ENCODE data around the gene PPP2R2D. TPM values are rescaled to one million over a fixed set of nuclear protein-coding genes. Genes with fewer than 3 reads are reported as not detected.

Gene PPP2R2D
- total RNA-seq, 1 experiment from 2014 or later = 33.2 TPM

GRCh38 chr10:131896403-131896802, 4.4 kb upstream of the PPP2R2D start:
- ATAC-seq (no peak), DNase-seq (ENCODE audit: low spot score) (no peak)
- no peak for TF ChIP-seq ZNF232 (CRISPR knock-in tag; IDR thresholded peaks at IDR 0.05)
- TF ChIP-seq ZNF219 (CRISPR knock-in tag; IDR thresholded peaks at IDR 0.05; ENCODE audit: borderline replicate concordance) = no peak
- no peak for TF ChIP-seq ZNF121 (CRISPR knock-in tag; IDR thresholded peaks at IDR 0.05)
- no peak for TF ChIP-seq FOXP1 (CRISPR knock-in tag; IDR thresholded peaks at IDR 0.05; ENCODE audit: borderline replicate concordance)
- TF ChIP-seq FOXP4 (CRISPR knock-in tag; IDR thresholded peaks at IDR 0.05) = no peak
- no peak for TF ChIP-seq ETV6 (CRISPR knock-in tag; IDR thresholded peaks at IDR 0.05)
- no peak for TF ChIP-seq NR2C2 (CRISPR knock-in tag; IDR thresholded peaks at IDR 0.05)
- no peak for TF ChIP-seq ZNF423 (CRISPR knock-in tag; IDR thresholded peaks at IDR 0.05)
- TF ChIP-seq, protein P1, sequence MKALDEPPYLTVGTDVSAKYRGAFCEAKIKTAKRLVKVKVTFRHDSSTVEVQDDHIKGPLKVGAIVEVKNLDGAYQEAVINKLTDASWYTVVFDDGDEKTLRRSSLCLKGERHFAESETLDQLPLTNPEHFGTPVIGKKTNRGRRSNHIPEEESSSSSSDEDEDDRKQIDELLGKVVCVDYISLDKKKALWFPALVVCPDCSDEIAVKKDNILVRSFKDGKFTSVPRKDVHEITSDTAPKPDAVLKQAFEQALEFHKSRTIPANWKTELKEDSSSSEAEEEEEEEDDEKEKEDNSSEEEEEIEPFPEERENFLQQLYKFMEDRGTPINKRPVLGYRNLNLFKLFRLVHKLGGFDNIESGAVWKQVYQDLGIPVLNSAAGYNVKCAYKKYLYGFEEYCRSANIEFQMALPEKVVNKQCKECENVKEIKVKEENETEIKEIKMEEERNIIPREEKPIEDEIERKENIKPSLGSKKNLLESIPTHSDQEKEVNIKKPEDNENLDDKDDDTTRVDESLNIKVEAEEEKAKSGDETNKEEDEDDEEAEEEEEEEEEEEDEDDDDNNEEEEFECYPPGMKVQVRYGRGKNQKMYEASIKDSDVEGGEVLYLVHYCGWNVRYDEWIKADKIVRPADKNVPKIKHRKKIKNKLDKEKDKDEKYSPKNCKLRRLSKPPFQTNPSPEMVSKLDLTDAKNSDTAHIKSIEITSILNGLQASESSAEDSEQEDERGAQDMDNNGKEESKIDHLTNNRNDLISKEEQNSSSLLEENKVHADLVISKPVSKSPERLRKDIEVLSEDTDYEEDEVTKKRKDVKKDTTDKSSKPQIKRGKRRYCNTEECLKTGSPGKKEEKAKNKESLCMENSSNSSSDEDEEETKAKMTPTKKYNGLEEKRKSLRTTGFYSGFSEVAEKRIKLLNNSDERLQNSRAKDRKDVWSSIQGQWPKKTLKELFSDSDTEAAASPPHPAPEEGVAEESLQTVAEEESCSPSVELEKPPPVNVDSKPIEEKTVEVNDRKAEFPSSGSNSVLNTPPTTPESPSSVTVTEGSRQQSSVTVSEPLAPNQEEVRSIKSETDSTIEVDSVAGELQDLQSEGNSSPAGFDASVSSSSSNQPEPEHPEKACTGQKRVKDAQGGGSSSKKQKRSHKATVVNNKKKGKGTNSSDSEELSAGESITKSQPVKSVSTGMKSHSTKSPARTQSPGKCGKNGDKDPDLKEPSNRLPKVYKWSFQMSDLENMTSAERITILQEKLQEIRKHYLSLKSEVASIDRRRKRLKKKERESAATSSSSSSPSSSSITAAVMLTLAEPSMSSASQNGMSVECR (CRISPR knock-in tag; IDR thresholded peaks at IDR 0.05; ENCODE audit: borderline replicate concordance) = no peak
- no peak for TF ChIP-seq RELA (CRISPR knock-in tag; IDR thresholded peaks at IDR 0.05; ENCODE audit: borderline replicate concordance)
- TF ChIP-seq CREB1 (CRISPR knock-in tag; IDR thresholded peaks at IDR 0.05) = no peak
- TF ChIP-seq ZBTB21 (CRISPR knock-in tag; IDR thresholded peaks at IDR 0.05; ENCODE audit: borderline replicate concordance) = no peak
- ChIA-PET CTCF (interaction anchor here (1.3 to 2.7 kb wide), 2 partner anchors 11 to 127 kb away, joined by 4 to 11 read pairs; no protein-coding TSS in a partner anchor), POLR2A (no interaction called here)
- Mint-ChIP-seq H3K27ac (no peak overlapping the region), H3K36me3 (no peaks in the 10 kb centered on the region), H3K9me3 (no peaks in the 10 kb centered on the region), H3K27me3 (ENCODE audit: low read depth) (peaks cover 10% of the 10 kb centered on the region), H3K4me1 (peaks cover 8% of the 10 kb centered on the region), H3K4me3 (no peak overlapping the region)

DNA sequence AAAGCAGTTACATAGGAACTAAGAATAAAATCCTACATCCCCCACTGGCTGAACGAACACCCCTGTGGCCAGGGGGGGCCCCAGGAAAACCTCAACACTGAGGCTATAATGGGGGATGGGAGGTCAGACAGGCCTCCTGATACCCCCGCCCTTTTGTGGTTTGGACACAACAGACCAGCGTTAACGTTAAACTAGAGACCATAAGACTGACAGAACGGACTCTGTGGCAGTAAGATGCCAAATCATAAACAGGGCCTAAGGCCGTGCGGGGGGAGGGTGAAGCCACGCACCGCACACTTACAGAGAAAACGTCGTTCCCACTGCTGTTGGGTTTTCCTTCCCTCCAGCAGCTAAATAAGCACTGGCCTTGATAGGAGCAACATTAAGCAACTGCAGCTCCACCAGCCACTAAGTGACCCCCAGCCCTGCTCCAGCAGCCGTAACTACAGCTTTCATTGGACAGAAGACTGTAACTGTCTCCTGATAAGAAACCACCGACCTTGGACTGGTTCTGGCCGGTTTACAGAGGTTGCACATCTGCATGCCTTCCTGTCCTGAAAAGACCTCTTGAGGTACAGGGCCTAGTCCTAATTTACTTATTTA, 3.4 kb upstream of the PPP2R2D start:
- no peak overlapping the region for H3K27ac Mint-ChIP-seq
- H3K27me3 Mint-ChIP-seq (ENCODE audit: low read depth) = peaks cover 10% of the 10 kb centered on the region
- H3K9me3 Mint-ChIP-seq = no peaks in the 10 kb centered on the region
- ChIA-PET POLR2A (no interaction called here), CTCF (interaction anchor here (0.6 to 2.7 kb wide), 4 partner anchors 12 to 126 kb away, joined by 3 to 11 read pairs (median 4); no protein-coding TSS in a partner anchor)
- peaks cover 12% of the 10 kb centered on the region for H3K4me1 Mint-ChIP-seq
- H3K36me3 Mint-ChIP-seq = no peaks in the 10 kb centered on the region
- DNase-seq (ENCODE audit: low spot score) (no peak), ATAC-seq (no peak)
- H3K4me3 Mint-ChIP-seq = no peak overlapping the region
- TF ChIP-seq STAT6 (CRISPR knock-in tag; conservative IDR thresholded peaks at IDR 0.05; ENCODE audit: low read depth) (no peak), ELF4 (CRISPR knock-in tag; IDR thresholded peaks at IDR 0.05; ENCODE audit: low read depth) (no peak), NFE2L1 (CRISPR knock-in tag; IDR thresholded peaks at IDR 0.05) (no peak), PREB (CRISPR knock-in tag; IDR thresholded peaks at IDR 0.05; ENCODE audit: borderline replicate concordance) (no peak), FOXP1 (CRISPR knock-in tag; IDR thresholded peaks at IDR 0.05; ENCODE audit: borderline replicate concordance) (no peak), FOXK1 (CRISPR knock-in tag; IDR thresholded peaks at IDR 0.05) (no peak)
- TF ChIP-seq, protein P2, sequence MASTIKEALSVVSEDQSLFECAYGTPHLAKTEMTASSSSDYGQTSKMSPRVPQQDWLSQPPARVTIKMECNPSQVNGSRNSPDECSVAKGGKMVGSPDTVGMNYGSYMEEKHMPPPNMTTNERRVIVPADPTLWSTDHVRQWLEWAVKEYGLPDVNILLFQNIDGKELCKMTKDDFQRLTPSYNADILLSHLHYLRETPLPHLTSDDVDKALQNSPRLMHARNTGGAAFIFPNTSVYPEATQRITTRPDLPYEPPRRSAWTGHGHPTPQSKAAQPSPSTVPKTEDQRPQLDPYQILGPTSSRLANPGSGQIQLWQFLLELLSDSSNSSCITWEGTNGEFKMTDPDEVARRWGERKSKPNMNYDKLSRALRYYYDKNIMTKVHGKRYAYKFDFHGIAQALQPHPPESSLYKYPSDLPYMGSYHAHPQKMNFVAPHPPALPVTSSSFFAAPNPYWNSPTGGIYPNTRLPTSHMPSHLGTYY (CRISPR knock-in tag; IDR thresholded peaks at IDR 0.05) = no peak
- TF ChIP-seq, protein P1 (CRISPR knock-in tag; IDR thresholded peaks at IDR 0.05; ENCODE audit: borderline replicate concordance) = no peak

Data from WTC11 (cell line).